Breast epithelium (tissue), 4 donors: Measurements from ENCODE around the gene COPG2. TPM values are rescaled to one million over a fixed set of nuclear protein-coding genes. Genes with fewer than 3 reads are reported as not detected.

Source experiments
- DNase-seq, 2 donors: peaks; one replicate each; pipeline ENCODE4 v3.0.0-alpha.2; 2019; ENCODE audit warnings: low spot score in 2 of 2
- H3K27ac ChIP-seq, 2 donors: fragments of 200-600 bp; sonication (generic) in 1 of 2; one replicate each; pipeline ENCODE4 v1.5.1; 2016 to 2019; ENCODE audit warnings: mild to moderate bottlenecking in 1 of 2
- H3K27me3 ChIP-seq, 2 donors: fragments of 200-600 bp; sonication (generic) in 1 of 2; one replicate each; pipeline versions ENCODE4 v1.5.1 to v1.6.0; 2017 to 2019; ENCODE audit warnings: control low read depth in 1 of 2, mild to moderate bottlenecking in 1 of 2
- H3K36me3 ChIP-seq: fragments of 200-600 bp; one replicate; pipeline ENCODE4 v1.5.1; 2019
- H3K4me1 ChIP-seq, 2 donors: fragments of 200-600 bp; sonication (generic); one replicate each; pipeline ENCODE4 v1.5.1; 2016 to 2019; ENCODE audit warnings: control low read depth in 1 of 2
- H3K4me3 ChIP-seq, 3 donors: fragments of 200-600 bp; sonication (generic); 1 replicate in 2 of 3; 2 replicates in 1 of 3; pipeline ENCODE4 v1.5.1; 2016 to 2019; ENCODE audit warnings: mild to moderate bottlenecking in 3 of 3, moderate library complexity in 2 of 3
- H3K9me3 ChIP-seq, 2 donors: fragments of 200-600 bp; sonication (generic) in 1 of 2; one replicate each; pipeline ENCODE4 v1.5.1; 2016 to 2019; ENCODE audit warnings: control low read depth in 1 of 2
- POLR2A ChIP-seq: fragments of 450-650 bp; IDR thresholded peaks from one replicate; pipeline ENCODE4 v1.6.1; 2016; ENCODE audit warnings: antibody characterized with exemption, mild to moderate bottlenecking, moderate library complexity
- POLR2AphosphoS5 ChIP-seq, 3 donors: sonication (generic); formaldehyde crosslinking; IDR thresholded peaks; one replicate each; pipeline ENCODE4 v1.6.1; 2017; ENCODE audit warnings: antibody characterized with exemption in 3 of 3
- intact Hi-C: fragments of 100-400 bp; cut with DNase I; formaldehyde crosslinking; loops from one replicate; pipeline ENCODE4 v1.15.1; 2023; ENCODE audit warnings: low total_unique reads
- total RNA-seq, 3 donors: library from RNA; depleted of rRNA; stranded (reverse); fragments of >200 nt; gene quantifications; one replicate each; pipeline ENCODE4 v1.1.0, GENCODE V29; 2016
- TF ChIP-seq, protein P1 (sequence below), 3 donors: fragments of 450-650 bp; IDR thresholded peaks; one replicate each; pipeline ENCODE4 v1.5.1; 2016 to 2017; ENCODE audit warnings: antibody characterized with exemption in 3 of 3, mild to moderate bottlenecking in 3 of 3, moderate library complexity in 3 of 3

The COPG2 gene
- total RNA-seq, 3 donors from 2014 or later: 21.3 to 37.8 (median 27.2) TPM

DNA sequence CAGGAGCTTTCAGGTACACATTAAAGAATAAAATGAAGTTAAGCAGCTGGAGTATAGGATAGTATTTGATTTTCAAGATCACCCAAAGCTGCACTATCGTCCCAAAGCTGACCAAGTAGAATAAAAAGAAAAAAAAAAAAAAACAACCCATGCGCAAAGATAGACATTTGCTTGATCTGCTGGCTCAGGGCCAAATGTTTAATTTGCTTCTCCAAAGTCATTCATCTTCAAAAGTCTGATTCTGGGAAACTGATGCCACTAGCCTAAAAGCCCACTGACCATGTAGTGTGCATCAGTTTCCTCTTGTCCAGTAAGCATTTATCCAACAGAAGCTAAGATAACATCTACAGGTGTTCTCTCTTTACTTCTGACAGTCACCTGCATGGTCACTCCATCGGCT, 162.2 kb downstream of the COPG2 start:
- no peaks in the 10 kb centered on the region for H3K27me3 ChIP-seq
- no peak overlapping the region for H3K27ac ChIP-seq
- TF ChIP-seq POLR2AphosphoS5 (IDR thresholded peaks at IDR 0.05): no peak
- TF ChIP-seq POLR2A: no peak
- TF ChIP-seq, protein P1, sequence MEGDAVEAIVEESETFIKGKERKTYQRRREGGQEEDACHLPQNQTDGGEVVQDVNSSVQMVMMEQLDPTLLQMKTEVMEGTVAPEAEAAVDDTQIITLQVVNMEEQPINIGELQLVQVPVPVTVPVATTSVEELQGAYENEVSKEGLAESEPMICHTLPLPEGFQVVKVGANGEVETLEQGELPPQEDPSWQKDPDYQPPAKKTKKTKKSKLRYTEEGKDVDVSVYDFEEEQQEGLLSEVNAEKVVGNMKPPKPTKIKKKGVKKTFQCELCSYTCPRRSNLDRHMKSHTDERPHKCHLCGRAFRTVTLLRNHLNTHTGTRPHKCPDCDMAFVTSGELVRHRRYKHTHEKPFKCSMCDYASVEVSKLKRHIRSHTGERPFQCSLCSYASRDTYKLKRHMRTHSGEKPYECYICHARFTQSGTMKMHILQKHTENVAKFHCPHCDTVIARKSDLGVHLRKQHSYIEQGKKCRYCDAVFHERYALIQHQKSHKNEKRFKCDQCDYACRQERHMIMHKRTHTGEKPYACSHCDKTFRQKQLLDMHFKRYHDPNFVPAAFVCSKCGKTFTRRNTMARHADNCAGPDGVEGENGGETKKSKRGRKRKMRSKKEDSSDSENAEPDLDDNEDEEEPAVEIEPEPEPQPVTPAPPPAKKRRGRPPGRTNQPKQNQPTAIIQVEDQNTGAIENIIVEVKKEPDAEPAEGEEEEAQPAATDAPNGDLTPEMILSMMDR (IDR thresholded peaks at IDR 0.05): no peak
- DNase-seq: no peak
- H3K4me1 ChIP-seq: no peaks in the 10 kb centered on the region
- no peaks in the 10 kb centered on the region for H3K36me3 ChIP-seq
- intact Hi-C loops: no loop called here
- no peak overlapping the region for H3K4me3 ChIP-seq
- H3K9me3 ChIP-seq: no peaks in the 10 kb centered on the region

DNA sequence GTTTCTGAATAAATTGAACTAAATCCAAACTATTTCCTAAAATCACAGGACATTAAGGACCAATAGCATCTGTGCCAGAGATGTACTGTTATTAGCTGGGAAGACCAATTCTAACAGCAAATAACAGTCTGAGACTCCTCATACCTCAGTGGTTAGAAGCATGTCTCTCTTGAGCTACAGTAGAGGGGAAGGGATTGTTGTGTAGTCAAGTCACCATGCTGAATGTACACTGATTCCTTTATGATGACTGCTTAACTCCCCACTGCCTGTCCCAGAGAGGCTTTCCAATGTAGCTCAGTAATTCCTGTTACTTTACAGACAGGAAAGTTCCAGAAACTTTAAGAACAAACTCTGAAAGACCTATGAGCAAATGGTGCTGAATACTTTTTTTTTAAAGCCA, 162.8 kb downstream of the COPG2 start:
- Histone ChIP-seq H3K4me1 (no peaks in the 10 kb centered on the region), H3K27me3 (no peaks in the 10 kb centered on the region), H3K36me3 (no peaks in the 10 kb centered on the region), H3K9me3 (no peaks in the 10 kb centered on the region), H3K27ac (no peak overlapping the region), H3K4me3 (no peak overlapping the region)
- intact Hi-C loops: no loop called here
- TF ChIP-seq, protein P1 (IDR thresholded peaks at IDR 0.05): no peak
- no peak for TF ChIP-seq POLR2A
- TF ChIP-seq POLR2AphosphoS5 (IDR thresholded peaks at IDR 0.05): no peak
- DNase-seq: no peak

DNA sequence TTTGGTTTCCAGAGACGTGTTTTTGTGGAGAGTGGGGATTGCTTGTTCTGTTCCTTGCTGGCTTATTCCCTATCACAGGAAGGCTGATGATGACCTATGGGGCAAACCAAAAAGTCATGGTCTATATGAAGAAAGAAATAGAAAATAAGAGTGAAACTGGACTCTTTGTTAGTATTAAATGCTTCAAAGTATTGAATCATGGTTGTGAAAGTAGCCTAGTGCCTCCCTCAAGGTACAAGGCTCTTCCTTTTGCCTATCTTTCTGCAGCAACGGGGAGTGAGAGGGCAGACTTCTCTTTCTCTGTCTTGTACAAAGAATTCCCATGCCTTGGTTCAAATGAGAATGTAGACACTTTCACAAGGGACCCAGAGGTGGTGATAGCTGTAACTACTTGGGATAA, 167.6 kb downstream of the COPG2 start:
- no peaks in the 10 kb centered on the region for H3K4me1 ChIP-seq
- TF ChIP-seq POLR2AphosphoS5 (IDR thresholded peaks at IDR 0.05) (no peak), POLR2A (no peak)
- TF ChIP-seq, protein P1 (IDR thresholded peaks at IDR 0.05): no peak
- no peak for DNase-seq
- intact Hi-C loops: no loop called here
- no peak overlapping the region for H3K27ac ChIP-seq
- no peaks in the 10 kb centered on the region for H3K9me3 ChIP-seq
- no peaks in the 10 kb centered on the region for H3K27me3 ChIP-seq
- no peaks in the 10 kb centered on the region for H3K36me3 ChIP-seq
- H3K4me3 ChIP-seq: no peak overlapping the region

DNA sequence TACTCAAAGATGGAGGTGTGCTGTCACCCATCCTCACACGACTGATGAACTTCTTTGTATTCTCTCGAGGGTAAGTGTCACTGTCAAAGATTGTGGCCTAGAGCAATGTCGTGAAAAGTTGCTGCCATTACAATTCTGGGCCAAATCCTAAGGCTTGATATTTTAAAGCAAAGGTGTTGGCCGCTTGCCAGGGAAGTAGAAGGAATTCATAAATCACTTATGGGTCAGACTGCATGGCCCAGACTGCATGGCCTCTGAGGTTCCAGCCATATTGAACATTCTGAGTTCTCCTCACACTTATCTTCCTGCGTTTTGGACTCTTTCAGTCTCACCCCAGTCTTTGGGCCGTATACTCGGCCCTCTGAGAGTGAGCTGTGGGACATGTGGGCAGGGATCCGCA, 168.1 kb downstream of the COPG2 start:
- Histone ChIP-seq H3K4me1 (no peaks in the 10 kb centered on the region), H3K36me3 (no peaks in the 10 kb centered on the region), H3K9me3 (no peaks in the 10 kb centered on the region), H3K27me3 (no peaks in the 10 kb centered on the region), H3K27ac (no peak overlapping the region), H3K4me3 (no peak overlapping the region)
- DNase-seq: no peak
- intact Hi-C loops: no loop called here
- no peak for TF ChIP-seq POLR2AphosphoS5 (IDR thresholded peaks at IDR 0.05)
- TF ChIP-seq POLR2A: no peak
- TF ChIP-seq, protein P1 (IDR thresholded peaks at IDR 0.05): no peak

DNA sequence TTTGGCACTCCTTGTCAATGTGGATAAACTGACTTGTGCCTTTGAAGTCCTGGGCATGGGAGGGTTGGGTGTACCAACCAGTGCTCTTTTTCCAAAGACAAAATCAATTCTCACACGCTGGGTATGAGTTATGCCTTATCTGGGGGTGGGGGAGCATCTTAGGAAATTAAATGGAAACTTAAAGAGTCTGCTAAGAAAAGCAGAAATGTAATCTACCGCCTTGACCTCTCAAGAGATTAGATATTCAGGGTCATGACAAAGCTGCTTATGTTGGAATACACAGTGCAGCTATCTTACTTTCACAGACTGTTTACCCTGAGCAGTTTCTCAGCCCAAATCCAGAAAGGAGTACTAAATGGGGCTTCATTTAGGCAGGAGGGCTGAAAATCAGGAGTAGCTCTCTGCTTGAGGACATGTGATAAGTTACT, 174.1 kb downstream of the COPG2 start:
- Histone ChIP-seq H3K4me1 (no peaks in the 10 kb centered on the region), H3K4me3 (peak overlapping the region in 1 of 3 donors; percentile 59), H3K9me3 (no peaks in the 10 kb centered on the region), H3K27me3 (no peaks in the 10 kb centered on the region), H3K36me3 (no peaks in the 10 kb centered on the region), H3K27ac (no peak overlapping the region)
- no peak for DNase-seq
- TF ChIP-seq, protein P1 (IDR thresholded peaks at IDR 0.05): no peak
- TF ChIP-seq POLR2A (no peak), POLR2AphosphoS5 (IDR thresholded peaks at IDR 0.05) (no peak)
- intact Hi-C loops: no loop called here
